HL-60 (cell line): ENCODE measurements around the gene INTS13.

Experiments used
- DNase-seq, 2 experiments: peaks; one replicate each; pipeline ENCODE4 v3.0.0-alpha.2; 2010 to 2020; ENCODE audit warnings: low read depth in 1 of 2, low spot score in 1 of 2
- H3K27ac ChIP-seq: fragments of 250-450 bp; sonication (Bioruptor Pico); replicated peaks from 2 replicates; pipeline ENCODE4 v1.5.1; 2020; ENCODE audit warnings: mild to moderate bottlenecking, moderate library complexity
- H3K27me3 ChIP-seq: fragments of 250-450 bp; sonication (Bioruptor Pico); 2 replicates; pipeline ENCODE4 v1.5.1; 2021; ENCODE audit warnings: mild to moderate bottlenecking, moderate library complexity; ENCODE audit not compliant: insufficient read depth, poor library complexity, severe bottlenecking
- H3K4me3 ChIP-seq: replicated peaks from 2 replicates; pipeline ENCODE4 v1.5.1; 2011; ENCODE audit warnings: mild to moderate bottlenecking, control low read depth, low read length; ENCODE audit not compliant: insufficient read depth
- GABPA ChIP-seq: IDR thresholded peaks from 2 replicates; pipeline ENCODE4 v1.6.1; 2012; ENCODE audit warnings: low read depth
- POLR2AphosphoS5 ChIP-seq: IDR thresholded peaks from 2 replicates; pipeline ENCODE4 v1.6.1; 2012; ENCODE audit warnings: low read depth
- SPI1 ChIP-seq: IDR thresholded peaks from 2 replicates; pipeline ENCODE4 v1.6.1; 2012; ENCODE audit warnings: low read depth, mild to moderate bottlenecking, borderline replicate concordance
- TF ChIP-seq, protein P1 (sequence below): IDR thresholded peaks from one replicate; pipeline ENCODE4 v1.5.1; 2011; ENCODE audit warnings: low read length, control low read depth, inconsistent platforms; ENCODE audit not compliant: insufficient read depth
- TF ChIP-seq, protein P2 (sequence below): IDR thresholded peaks from 2 replicates; pipeline ENCODE4 v1.6.1; 2012; ENCODE audit warnings: low read depth; ENCODE audit not compliant: insufficient replicate concordance

The INTS13 gene

DNA sequence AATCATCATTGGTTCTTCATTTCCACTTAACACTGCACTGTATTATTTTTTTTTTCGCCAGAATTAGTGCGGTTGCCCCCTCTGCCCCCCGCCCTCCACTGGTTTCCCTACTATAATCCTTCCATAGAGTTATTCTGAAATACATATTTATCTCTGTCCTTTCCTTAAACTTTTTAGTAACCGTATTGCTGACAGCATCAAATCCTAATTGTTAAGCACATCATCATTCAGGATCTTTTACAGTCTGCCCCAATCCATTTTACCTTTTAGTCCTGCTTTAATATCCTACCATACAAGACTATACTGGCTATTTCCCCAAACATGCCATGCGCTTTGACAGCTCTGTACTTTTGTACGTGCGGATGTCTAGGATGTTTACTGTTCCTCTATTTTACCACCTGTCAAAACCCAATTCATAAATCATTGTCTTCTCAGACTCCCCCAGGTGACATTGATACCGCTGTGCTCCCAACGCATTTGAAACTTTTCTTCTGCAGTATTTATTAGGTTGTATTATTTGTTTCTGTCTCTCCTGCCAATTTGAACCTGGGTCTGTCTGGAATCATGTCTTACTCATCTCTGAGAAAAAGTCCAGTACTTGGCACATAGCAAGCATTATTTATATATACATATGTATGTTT, 1.5 kb upstream of the INTS13 start:
- H3K27ac ChIP-seq = peak overlapping the region; percentile 93
- no peaks in the 10 kb centered on the region for H3K27me3 ChIP-seq
- TF ChIP-seq SPI1 (peak; percentile 34; the same call in 1 of the 2 replicates), GABPA (no peak)
- TF ChIP-seq, protein P1, sequence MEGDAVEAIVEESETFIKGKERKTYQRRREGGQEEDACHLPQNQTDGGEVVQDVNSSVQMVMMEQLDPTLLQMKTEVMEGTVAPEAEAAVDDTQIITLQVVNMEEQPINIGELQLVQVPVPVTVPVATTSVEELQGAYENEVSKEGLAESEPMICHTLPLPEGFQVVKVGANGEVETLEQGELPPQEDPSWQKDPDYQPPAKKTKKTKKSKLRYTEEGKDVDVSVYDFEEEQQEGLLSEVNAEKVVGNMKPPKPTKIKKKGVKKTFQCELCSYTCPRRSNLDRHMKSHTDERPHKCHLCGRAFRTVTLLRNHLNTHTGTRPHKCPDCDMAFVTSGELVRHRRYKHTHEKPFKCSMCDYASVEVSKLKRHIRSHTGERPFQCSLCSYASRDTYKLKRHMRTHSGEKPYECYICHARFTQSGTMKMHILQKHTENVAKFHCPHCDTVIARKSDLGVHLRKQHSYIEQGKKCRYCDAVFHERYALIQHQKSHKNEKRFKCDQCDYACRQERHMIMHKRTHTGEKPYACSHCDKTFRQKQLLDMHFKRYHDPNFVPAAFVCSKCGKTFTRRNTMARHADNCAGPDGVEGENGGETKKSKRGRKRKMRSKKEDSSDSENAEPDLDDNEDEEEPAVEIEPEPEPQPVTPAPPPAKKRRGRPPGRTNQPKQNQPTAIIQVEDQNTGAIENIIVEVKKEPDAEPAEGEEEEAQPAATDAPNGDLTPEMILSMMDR = no peak
- DNase-seq = peak in 1 of 2 experiments; percentile 25
- peak overlapping the region; percentile 82 for H3K4me3 ChIP-seq

DNA sequence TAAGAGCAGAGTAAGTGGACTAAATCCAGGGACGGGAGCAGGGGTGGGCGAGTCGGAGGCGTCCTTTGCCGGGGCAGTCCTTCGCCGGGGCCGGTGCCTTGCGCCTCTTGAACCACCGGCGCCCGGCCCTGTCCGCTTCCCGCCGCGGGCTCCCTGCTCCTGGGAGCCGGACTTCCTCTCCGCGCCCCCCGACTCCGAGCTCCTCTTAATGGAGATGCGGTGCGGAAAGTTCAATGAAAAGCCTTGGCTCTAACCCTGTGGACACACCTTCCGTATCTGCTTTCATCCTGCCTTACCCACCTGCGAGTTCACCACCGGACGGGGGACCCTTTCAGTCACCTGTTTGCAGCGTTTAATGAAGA, 901 bp upstream of the INTS13 start:
- peak overlapping the region; percentile 82 for H3K4me3 ChIP-seq
- no peaks in the 10 kb centered on the region for H3K27me3 ChIP-seq
- no peak for DNase-seq
- peak overlapping the region; percentile 93 for H3K27ac ChIP-seq
- TF ChIP-seq, protein P1 = no peak
- peak; percentile 65 for TF ChIP-seq SPI1

DNA sequence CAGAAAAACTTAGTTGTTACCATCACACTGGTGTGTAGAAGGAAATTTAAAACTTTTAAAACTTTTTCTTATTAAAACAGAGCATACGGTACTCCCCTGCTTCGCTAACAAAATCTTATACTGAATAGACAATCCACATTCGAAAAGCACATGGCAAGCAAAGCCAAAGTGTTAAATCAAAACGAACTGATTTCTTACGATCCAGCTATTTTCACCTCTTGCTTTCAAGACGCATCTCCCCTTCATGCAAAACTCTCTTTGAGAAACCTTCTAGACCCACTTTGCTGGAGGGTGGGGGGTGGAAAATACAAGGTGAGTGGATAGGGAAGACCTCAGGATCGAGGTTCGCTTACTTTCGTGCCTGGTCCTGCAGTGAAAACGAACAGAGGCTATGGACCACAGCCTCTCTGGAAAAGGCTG, 328 bp downstream of the INTS13 start:
- Histone ChIP-seq H3K4me3 (peak overlapping the region; percentile 82), H3K27ac (peak overlapping the region; percentile 93), H3K27me3 (no peaks in the 10 kb centered on the region)
- DNase-seq = no peak
- TF ChIP-seq SPI1 (no peak), POLR2AphosphoS5 (no peak), GABPA (no peak)
- TF ChIP-seq, protein P2, sequence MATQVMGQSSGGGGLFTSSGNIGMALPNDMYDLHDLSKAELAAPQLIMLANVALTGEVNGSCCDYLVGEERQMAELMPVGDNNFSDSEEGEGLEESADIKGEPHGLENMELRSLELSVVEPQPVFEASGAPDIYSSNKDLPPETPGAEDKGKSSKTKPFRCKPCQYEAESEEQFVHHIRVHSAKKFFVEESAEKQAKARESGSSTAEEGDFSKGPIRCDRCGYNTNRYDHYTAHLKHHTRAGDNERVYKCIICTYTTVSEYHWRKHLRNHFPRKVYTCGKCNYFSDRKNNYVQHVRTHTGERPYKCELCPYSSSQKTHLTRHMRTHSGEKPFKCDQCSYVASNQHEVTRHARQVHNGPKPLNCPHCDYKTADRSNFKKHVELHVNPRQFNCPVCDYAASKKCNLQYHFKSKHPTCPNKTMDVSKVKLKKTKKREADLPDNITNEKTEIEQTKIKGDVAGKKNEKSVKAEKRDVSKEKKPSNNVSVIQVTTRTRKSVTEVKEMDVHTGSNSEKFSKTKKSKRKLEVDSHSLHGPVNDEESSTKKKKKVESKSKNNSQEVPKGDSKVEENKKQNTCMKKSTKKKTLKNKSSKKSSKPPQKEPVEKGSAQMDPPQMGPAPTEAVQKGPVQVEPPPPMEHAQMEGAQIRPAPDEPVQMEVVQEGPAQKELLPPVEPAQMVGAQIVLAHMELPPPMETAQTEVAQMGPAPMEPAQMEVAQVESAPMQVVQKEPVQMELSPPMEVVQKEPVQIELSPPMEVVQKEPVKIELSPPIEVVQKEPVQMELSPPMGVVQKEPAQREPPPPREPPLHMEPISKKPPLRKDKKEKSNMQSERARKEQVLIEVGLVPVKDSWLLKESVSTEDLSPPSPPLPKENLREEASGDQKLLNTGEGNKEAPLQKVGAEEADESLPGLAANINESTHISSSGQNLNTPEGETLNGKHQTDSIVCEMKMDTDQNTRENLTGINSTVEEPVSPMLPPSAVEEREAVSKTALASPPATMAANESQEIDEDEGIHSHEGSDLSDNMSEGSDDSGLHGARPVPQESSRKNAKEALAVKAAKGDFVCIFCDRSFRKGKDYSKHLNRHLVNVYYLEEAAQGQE = no peak
- TF ChIP-seq, protein P1 = no peak

DNA sequence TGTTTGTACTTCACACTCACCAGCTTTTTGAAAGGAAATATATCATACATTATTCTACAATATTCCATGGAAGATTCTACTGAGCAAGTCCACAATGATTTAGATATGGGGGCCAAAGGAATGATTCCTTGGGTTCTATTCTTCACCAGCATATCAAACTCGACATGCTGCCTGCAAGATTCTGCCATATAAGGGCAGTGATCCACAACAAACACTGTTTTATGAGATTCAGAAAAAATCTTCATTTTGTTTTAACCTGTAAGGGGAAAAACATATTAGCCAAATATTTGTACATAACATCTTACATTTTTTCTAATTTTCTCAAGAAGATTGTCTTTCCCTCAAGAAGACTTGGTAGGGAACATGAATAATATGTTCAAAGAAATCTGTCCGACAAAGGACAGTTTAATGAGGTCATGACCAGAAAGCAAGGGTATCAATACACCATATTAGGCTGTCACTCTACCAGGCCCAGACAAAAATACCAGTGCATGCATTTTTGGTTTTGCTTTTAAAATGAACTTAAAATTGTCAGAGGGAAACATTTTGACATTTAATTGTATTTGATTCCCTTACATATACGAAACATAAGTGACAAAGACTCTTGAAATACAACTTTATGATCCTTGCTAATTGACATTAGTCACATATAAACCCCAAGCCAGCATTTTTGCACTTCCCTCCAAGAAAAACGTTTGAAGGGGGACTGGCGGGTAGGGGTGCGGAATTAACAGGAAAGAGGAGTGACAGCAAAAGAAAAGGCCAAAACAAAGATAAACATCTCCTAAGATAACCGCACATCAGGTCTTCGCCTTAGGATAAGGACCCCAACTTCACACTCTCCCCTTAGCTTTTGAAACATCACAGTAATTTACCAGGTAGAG, 980 bp downstream of the INTS13 start:
- H3K27ac ChIP-seq = peak overlapping the region; percentile 93
- peak overlapping the region; percentile 82 for H3K4me3 ChIP-seq
- TF ChIP-seq GABPA = no peak
- peak; percentile 55; the same call in 1 of the 2 replicates for TF ChIP-seq SPI1
- no peak for DNase-seq
- no peaks in the 10 kb centered on the region for H3K27me3 ChIP-seq
